Endothelial cell of umbilical vein (primary cell): ENCODE data around the gene CHST11. TPM values are rescaled to one million over a fixed set of nuclear protein-coding genes. Genes with fewer than 3 reads are reported as not detected.

Source experiments
- BruUV-seq: library from RNA; stranded (reverse); fragments of 400-500 nt; replicated peaks from 2 replicates; lab custom pipeline; 2021; lab: Mats Ljungman, UMichigan
- CTCF ChIA-PET: fragments of 300-600, 350-600 bp; sonication (Branson Sonifier 250); formaldehyde crosslinking; loops from one replicate; lab custom pipeline; 2021; ENCODE audit warnings: antibody characterized with exemption, inconsistent platforms; lab: Charles Lee
- POLR2A ChIA-PET: fragments of 300-600, 350-600 bp; sonication (Branson Sonifier 250); formaldehyde crosslinking; loops from one replicate; lab custom pipeline; 2021; ENCODE audit warnings: antibody characterized with exemption, inconsistent platforms; lab: Charles Lee
- DNase-seq: peaks from one replicate; pipeline ENCODE4 v3.0.0-alpha.2; 2011; ENCODE audit warnings: low read depth, low spot score
- FAIRE-seq: peaks from 2 replicates; lab custom pipeline; 2011; peaks lifted over from hg19 to GRCh38; lab: Jason Lieb, UNC
- H2AFZ ChIP-seq: 2 replicates; pipeline ENCODE4 v1.6.0; 2012; ENCODE audit warnings: low read depth, low read length, control low read depth, inconsistent platforms
- H3K27ac ChIP-seq: 2 replicates; pipeline ENCODE4 v1.5.1; 2011; ENCODE audit warnings: low read depth, mild to moderate bottlenecking, control low read depth, low read length, moderate library complexity; ENCODE audit not compliant: insufficient read depth
- H3K27me3 ChIP-seq, 2 experiments: 2 replicates each; pipeline versions ENCODE4 v1.6.0 to v1.6.1; 2011; ENCODE audit warnings: low read length in 2 of 2, mixed read lengths in 1 of 2; ENCODE audit not compliant: control insufficient read depth in 2 of 2, insufficient read depth in 2 of 2
- H3K36me3 ChIP-seq, 2 experiments: 2 replicates in 1 of 2; 3 replicates in 1 of 2; pipeline ENCODE4 v1.5.1; 2011; ENCODE audit warnings: low read length in 2 of 2, mild to moderate bottlenecking in 1 of 2, moderate library complexity in 1 of 2; ENCODE audit not compliant: control insufficient read depth in 2 of 2, insufficient read depth in 2 of 2; ENCODE audit errors: extremely low read depth in 1 of 2
- H3K4me1 ChIP-seq: 3 replicates; pipeline ENCODE4 v1.5.1; 2011; ENCODE audit warnings: mild to moderate bottlenecking, low read length; ENCODE audit not compliant: control insufficient read depth, insufficient read depth; ENCODE audit errors: extremely low read depth
- H3K4me2 ChIP-seq: 2 replicates; pipeline ENCODE4 v1.6.1; 2011; ENCODE audit warnings: low read length, control low read depth, mixed read lengths; ENCODE audit not compliant: insufficient read depth
- H3K4me3 ChIP-seq, 3 experiments: fragments of 200-600 bp in 1 of 3; sonication (generic), shearing (Covaris generic) in 1 of 3; replicated peaks in 1 of 3; 2 replicates each; pipeline ENCODE4 v1.5.1; 2011 to 2016; ENCODE audit warnings: control low read depth in 3 of 3, low read length in 3 of 3, mild to moderate bottlenecking in 2 of 3, inconsistent platforms in 1 of 3, low read depth in 1 of 3, moderate library complexity in 1 of 3; ENCODE audit not compliant: insufficient read depth in 1 of 3
- H3K79me2 ChIP-seq: 2 replicates; pipeline ENCODE4 v1.6.0; 2012; ENCODE audit warnings: low read length, inconsistent platforms; ENCODE audit not compliant: control insufficient read depth, insufficient read depth
- H3K9ac ChIP-seq: replicated peaks from 2 replicates; pipeline ENCODE3; 2011; ENCODE audit warnings: low read length, control low read depth; ENCODE audit not compliant: insufficient read depth; ENCODE audit errors: extremely low read depth
- H3K9me1 ChIP-seq: replicated peaks from 3 replicates; pipeline ENCODE4 v1.6.0; 2011; ENCODE audit warnings: mild to moderate bottlenecking, low read length; ENCODE audit not compliant: control insufficient read depth, insufficient read depth; ENCODE audit errors: extremely low read depth
- H3K9me3 ChIP-seq: replicated peaks from 2 replicates; pipeline ENCODE4 v1.5.1; 2012; ENCODE audit warnings: low read length, inconsistent platforms; ENCODE audit not compliant: control insufficient read depth, insufficient read depth
- H4K20me1 ChIP-seq: replicated peaks from 2 replicates; pipeline ENCODE3; 2011; ENCODE audit warnings: mild to moderate bottlenecking, low read length; ENCODE audit not compliant: control insufficient read depth, insufficient read depth; ENCODE audit errors: extremely low read depth
- CTCF ChIP-seq, 2 donors: IDR thresholded peaks; 1 replicate in 1 of 2; 2 replicates in 1 of 2; pipeline ENCODE4 v1.5.1; 2011; ENCODE audit warnings: low read length in 2 of 2, mild to moderate bottlenecking in 2 of 2, moderate library complexity in 2 of 2, control low read depth in 1 of 2, inconsistent platforms in 1 of 2, low read depth in 1 of 2; ENCODE audit not compliant: insufficient read depth in 1 of 2; ENCODE audit errors: extremely low read depth in 1 of 2
- EZH2 ChIP-seq: IDR thresholded peaks from 2 replicates; pipeline ENCODE4 v1.6.1; 2012; ENCODE audit warnings: borderline replicate concordance, low read depth, mild to moderate bottlenecking, moderate library complexity, low read length, inconsistent platforms; ENCODE audit not compliant: severe bottlenecking
- FOS ChIP-seq: IDR thresholded peaks from 2 replicates; pipeline ENCODE4 v1.6.1; 2011; ENCODE audit warnings: mild to moderate bottlenecking, low read length, moderate library complexity, borderline replicate concordance; ENCODE audit not compliant: insufficient read depth
- GATA2 ChIP-seq: IDR thresholded peaks from 2 replicates; pipeline ENCODE4 v1.7.0; 2011; ENCODE audit warnings: low read depth, mild to moderate bottlenecking, moderate library complexity, mixed read lengths, low read length; ENCODE audit not compliant: insufficient read length, insufficient read depth
- JUN ChIP-seq: IDR thresholded peaks from 2 replicates; pipeline ENCODE4 v1.6.1; 2011; ENCODE audit warnings: borderline replicate concordance, low read depth; ENCODE audit not compliant: insufficient read length, insufficient read depth
- MAX ChIP-seq: IDR thresholded peaks from 2 replicates; pipeline ENCODE4 v1.6.1; 2011; ENCODE audit not compliant: insufficient read depth, insufficient read length
- MYC ChIP-seq: IDR thresholded peaks from one replicate; pipeline ENCODE4 v1.6.1; 2011; ENCODE audit warnings: mild to moderate bottlenecking, low read depth, low read length
- POLR2A ChIP-seq: IDR thresholded peaks from 2 replicates; pipeline ENCODE4 v1.6.1; 2012; ENCODE audit warnings: low read depth, mild to moderate bottlenecking, control low read depth, low read length
- POLR2AphosphoS5 ChIP-seq: IDR thresholded peaks from 2 replicates; pipeline ENCODE4 v1.6.1; 2012; ENCODE audit warnings: low read depth, mild to moderate bottlenecking, control low read depth, low read length, moderate library complexity; ENCODE audit not compliant: insufficient read depth
- dilution Hi-C: fragments of 300-500 bp; cut with MboI; formaldehyde crosslinking; loops from one replicate; pipeline ENCODE4 v1.15.0; 2019; ENCODE audit warnings: low sequenced_read_pairs; ENCODE audit not compliant: extremely low pct_ligation_motif_present
- intact Hi-C: fragments of 100-400 bp; cut with micrococcal nuclease; formaldehyde crosslinking; loops from one replicate; pipeline ENCODE4 v1.10.0; 2022
- polyA plus RNA-seq, 4 experiments: library from polyadenylated mRNA; depleted of rRNA in 3 of 4; stranded (reverse) in 3 of 4; unstranded in 1 of 4; fragments of >200 nt; gene quantifications; 2 replicates each; pipeline versions ENCODE4 v1.2.1 to v1.2.3, GENCODE V29; 2011 to 2012; ENCODE audit warnings: missing spikeins in 1 of 4
- total RNA-seq: library from RNA; stranded (reverse); gene quantifications from 2 replicates; pipeline ENCODE4 v1.2.3, GENCODE V29; 2021

Gene CHST11
- total and polyA plus RNA-seq, 2 donors (not counting 3 experiments of a cell fraction or from before 2014, with no cell fraction given): 19.7 to 20.9 TPM

- peak; percentile 9 for DNase-seq
- CTCF ChIA-PET: interaction anchor here (0.9 to 4.6 kb wide), 6 partner anchors 10 to 409 kb away, joined by 3 to 46 read pairs (median 3); no protein-coding TSS in a partner anchor
Observed at GRCh38 chr12:104455578-104456416, 951 bp upstream of the CHST11 start.

More at GRCh38 chr12:104455578-104456416, 951 bp upstream of the CHST11 start:
- intact Hi-C loops (loop anchor here (1.0 to 10.0 kb wide), 10 partner anchors 73 to 597 kb away; partner anchors contain the start of genes SLC41A2 and TXNRD1), dilution Hi-C loops (no loop called here)
- peak overlapping the region; percentile 64 to 76 (median 68) for H3K4me3 ChIP-seq
- H3K36me3 ChIP-seq: no peaks in the 10 kb centered on the region
- TF ChIP-seq EZH2 (no peak), JUN (no peak), MAX (no peak), POLR2AphosphoS5 (no peak), CTCF (IDR thresholded peaks at IDR 0.05; ENCODE audit: extremely low read depth in 1 of 2, insufficient read depth in 1 of 2, low read depth in 1 of 2, low read length in 2 of 2) (no peak), POLR2A (no peak), MYC (no peak), FOS (no peak), GATA2 (no peak)
- no peaks in the 10 kb centered on the region for H4K20me1 ChIP-seq
- peak overlapping the region; percentile 69 for H3K9ac ChIP-seq
- no TSS peak for BruUV-seq
- H3K79me2 ChIP-seq: peaks cover 37% of the 10 kb centered on the region
- H3K27ac ChIP-seq: peak overlapping the region; percentile 31
- H2AFZ ChIP-seq: peak overlapping the region; percentile 80
- H3K9me3 ChIP-seq: no peaks in the 10 kb centered on the region
- FAIRE-seq: peak; percentile 35
- no peaks in the 10 kb centered on the region for H3K27me3 ChIP-seq
- H3K4me2 ChIP-seq: peak overlapping the region; percentile 83
- POLR2A ChIA-PET: no interaction called here
- H3K9me1 ChIP-seq: no peaks in the 10 kb centered on the region
- peaks cover 33% of the 10 kb centered on the region for H3K4me1 ChIP-seq
